Neural progenitor cell (in vitro differentiated cells): ENCODE results near the gene PMPCA. TPM values are rescaled to one million over a fixed set of nuclear protein-coding genes. Genes with fewer than 3 reads are reported as not detected.

Experiments used
- DNase-seq: peaks from one replicate; pipeline ENCODE4 v3.0.0-alpha.2; 2016; ENCODE audit warnings: low spot score
- H2AFZ ChIP-seq: fragments of 200-600 bp; sonication (generic); replicated peaks from 2 replicates; pipeline ENCODE4 v1.6.1; 2016; ENCODE audit warnings: antibody characterized with exemption
- H3F3A ChIP-seq: fragments of 200-600 bp; sonication (generic); 2 replicates; pipeline ENCODE4 v1.6.1; 2016; ENCODE audit warnings: antibody characterized with exemption, low read depth
- H3K27ac ChIP-seq: fragments of 200-600 bp; sonication (generic); 2 replicates; pipeline ENCODE4 v1.5.1; 2016; ENCODE audit warnings: mild to moderate bottlenecking
- H3K27me3 ChIP-seq: fragments of 200-600 bp; sonication (generic); 2 replicates; pipeline ENCODE4 v1.6.1; 2016; ENCODE audit warnings: mild to moderate bottlenecking, moderate library complexity
- H3K36me3 ChIP-seq: fragments of 200-600 bp; sonication (generic); 2 replicates; pipeline ENCODE4 v1.5.1; 2016
- H3K4me1 ChIP-seq: fragments of 200-600 bp; sonication (generic); 2 replicates; pipeline ENCODE4 v1.6.1; 2016; ENCODE audit warnings: mixed run types
- H3K4me2 ChIP-seq: fragments of 200-600 bp; sonication (generic); 2 replicates; pipeline ENCODE4 v1.6.1; 2016
- H3K4me3 ChIP-seq: fragments of 200-600 bp; sonication (generic); 2 replicates; pipeline ENCODE4 v1.5.1; 2016
- H3K79me2 ChIP-seq: fragments of 200-600 bp; sonication (generic); 2 replicates; pipeline ENCODE4 v1.6.1; 2016; ENCODE audit warnings: low read depth
- H3K9ac ChIP-seq: fragments of 200-600 bp; sonication (generic); 2 replicates; pipeline ENCODE4 v1.6.1; 2016
- H3K9me3 ChIP-seq: fragments of 200-600 bp; sonication (generic); 2 replicates; pipeline ENCODE4 v1.5.1; 2016; ENCODE audit warnings: low read depth
- H4K20me1 ChIP-seq: fragments of 200-600 bp; sonication (generic); 2 replicates; pipeline ENCODE4 v1.6.1; 2016; ENCODE audit warnings: low read depth
- H3K27ac Mint-ChIP-seq: 3 replicates; pipeline ENCODE4 v1.8.0; 2021; ENCODE audit warnings: mixed read lengths
- H3K27me3 Mint-ChIP-seq: 2 replicates; pipeline ENCODE4 v1.8.0; 2022; ENCODE audit warnings: low read depth, mild to moderate bottlenecking, inconsistent platforms, moderate library complexity, mixed read lengths; ENCODE audit not compliant: insufficient read depth
- H3K36me3 Mint-ChIP-seq: 3 replicates; pipeline ENCODE4 v1.8.0; 2021; ENCODE audit warnings: mixed read lengths
- H3K4me1 Mint-ChIP-seq: 3 replicates; pipeline ENCODE4 v1.8.0; 2021; ENCODE audit warnings: mixed read lengths
- H3K4me3 Mint-ChIP-seq: 3 replicates; pipeline ENCODE4 v1.8.0; 2021; ENCODE audit warnings: mild to moderate bottlenecking, moderate library complexity, mixed read lengths
- H3K9me3 Mint-ChIP-seq: 3 replicates; pipeline ENCODE4 v1.8.0; 2020; ENCODE audit warnings: mixed read lengths
- EZH2 ChIP-seq: fragments of 200-600 bp; sonication (generic); IDR thresholded peaks from 2 replicates; pipeline ENCODE4 v1.6.1; 2017; ENCODE audit warnings: antibody characterized with exemption, mild to moderate bottlenecking, moderate library complexity
- EZH2phosphoT487 ChIP-seq: fragments of 200-600 bp; sonication (generic); IDR thresholded peaks from 2 replicates; pipeline ENCODE4 v1.6.1; 2017; ENCODE audit warnings: antibody characterized with exemption
- total RNA-seq: library from RNA; depleted of rRNA; stranded (reverse); fragments of >200 nt; gene quantifications from 2 replicates; pipeline ENCODE4 v1.2.3, GENCODE V29; 2015; ENCODE audit warnings: low replicate concordance
- TF ChIP-seq, protein P1 (sequence below): fragments of 200-600 bp; sonication (generic); IDR thresholded peaks from 2 replicates; pipeline ENCODE4 v1.5.1; 2017; ENCODE audit warnings: antibody characterized with exemption, mild to moderate bottlenecking

Gene PMPCA
- total RNA-seq, 1 donor from 2014 or later: 51.3 TPM

DNA sequence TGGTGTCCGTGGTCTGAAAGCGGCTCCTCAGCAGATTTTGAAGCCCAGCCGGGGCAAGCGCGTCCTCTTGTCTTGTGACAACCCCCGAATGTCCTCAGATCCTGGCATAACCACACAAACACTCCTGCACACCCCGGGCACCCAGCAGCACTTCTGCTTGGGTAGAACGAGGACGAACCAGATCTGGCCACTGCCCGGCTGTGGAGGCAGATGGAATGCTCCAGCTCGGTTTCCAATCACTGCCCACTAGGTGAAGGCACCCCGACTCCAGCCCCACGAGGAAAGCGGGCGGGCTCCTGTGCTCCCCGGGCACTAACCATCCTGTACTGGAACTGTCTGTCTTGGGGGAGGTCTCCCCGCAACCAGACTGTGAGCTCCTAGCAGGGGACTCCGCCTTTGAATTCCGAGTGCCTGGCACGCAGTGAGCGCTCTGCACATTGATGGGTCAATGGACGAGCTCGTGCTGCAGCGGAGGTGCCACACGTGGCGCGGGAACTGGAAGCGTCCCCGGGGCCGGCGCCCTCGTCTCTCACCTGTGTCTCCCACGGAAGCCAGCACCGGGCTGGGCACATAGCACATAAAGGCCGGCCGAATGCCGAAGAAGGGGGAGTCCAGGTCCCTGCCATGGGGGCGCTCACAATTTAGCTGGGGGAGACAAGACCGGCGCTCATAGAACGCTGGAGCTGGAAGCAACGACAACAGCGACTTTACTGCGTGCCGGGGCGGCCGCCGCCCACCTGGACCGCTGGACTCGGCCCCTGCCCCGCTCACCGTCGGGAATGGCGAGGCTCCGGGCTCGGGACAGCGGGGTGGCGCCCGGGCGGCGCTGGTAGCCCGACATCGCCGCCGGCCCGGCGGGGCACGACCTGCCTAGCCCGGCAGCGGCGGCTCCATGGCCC is 652 bp upstream of the PMPCA start:
- Histone ChIP-seq H3K36me3 (peaks cover 8% of the 10 kb centered on the region), H2AFZ (peak overlapping the region; percentile 85), H4K20me1 (peaks cover 31% of the 10 kb centered on the region), H3K27ac (no peak overlapping the region), H3K79me2 (peaks cover 46% of the 10 kb centered on the region), H3K27me3 (no peaks in the 10 kb centered on the region), H3K9ac (peak overlapping the region; percentile 55), H3K4me1 (peaks cover 13% of the 10 kb centered on the region), H3F3A (no peaks in the 10 kb centered on the region), H3K4me3 (peak overlapping the region; percentile 93), H3K4me2 (peak overlapping the region; percentile 100), H3K9me3 (no peaks in the 10 kb centered on the region)
- Mint-ChIP-seq H3K9me3 (no peaks in the 10 kb centered on the region), H3K4me1 (peaks cover 29% of the 10 kb centered on the region), H3K4me3 (peak overlapping the region; percentile 91), H3K27ac (no peak overlapping the region), H3K27me3 (peaks cover 11% of the 10 kb centered on the region), H3K36me3 (peaks cover 11% of the 10 kb centered on the region)
- TF ChIP-seq, protein P1, sequence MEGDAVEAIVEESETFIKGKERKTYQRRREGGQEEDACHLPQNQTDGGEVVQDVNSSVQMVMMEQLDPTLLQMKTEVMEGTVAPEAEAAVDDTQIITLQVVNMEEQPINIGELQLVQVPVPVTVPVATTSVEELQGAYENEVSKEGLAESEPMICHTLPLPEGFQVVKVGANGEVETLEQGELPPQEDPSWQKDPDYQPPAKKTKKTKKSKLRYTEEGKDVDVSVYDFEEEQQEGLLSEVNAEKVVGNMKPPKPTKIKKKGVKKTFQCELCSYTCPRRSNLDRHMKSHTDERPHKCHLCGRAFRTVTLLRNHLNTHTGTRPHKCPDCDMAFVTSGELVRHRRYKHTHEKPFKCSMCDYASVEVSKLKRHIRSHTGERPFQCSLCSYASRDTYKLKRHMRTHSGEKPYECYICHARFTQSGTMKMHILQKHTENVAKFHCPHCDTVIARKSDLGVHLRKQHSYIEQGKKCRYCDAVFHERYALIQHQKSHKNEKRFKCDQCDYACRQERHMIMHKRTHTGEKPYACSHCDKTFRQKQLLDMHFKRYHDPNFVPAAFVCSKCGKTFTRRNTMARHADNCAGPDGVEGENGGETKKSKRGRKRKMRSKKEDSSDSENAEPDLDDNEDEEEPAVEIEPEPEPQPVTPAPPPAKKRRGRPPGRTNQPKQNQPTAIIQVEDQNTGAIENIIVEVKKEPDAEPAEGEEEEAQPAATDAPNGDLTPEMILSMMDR: no peak
- no peak for TF ChIP-seq EZH2phosphoT487
- TF ChIP-seq EZH2: no peak
- peak; percentile 67 for DNase-seq

DNA sequence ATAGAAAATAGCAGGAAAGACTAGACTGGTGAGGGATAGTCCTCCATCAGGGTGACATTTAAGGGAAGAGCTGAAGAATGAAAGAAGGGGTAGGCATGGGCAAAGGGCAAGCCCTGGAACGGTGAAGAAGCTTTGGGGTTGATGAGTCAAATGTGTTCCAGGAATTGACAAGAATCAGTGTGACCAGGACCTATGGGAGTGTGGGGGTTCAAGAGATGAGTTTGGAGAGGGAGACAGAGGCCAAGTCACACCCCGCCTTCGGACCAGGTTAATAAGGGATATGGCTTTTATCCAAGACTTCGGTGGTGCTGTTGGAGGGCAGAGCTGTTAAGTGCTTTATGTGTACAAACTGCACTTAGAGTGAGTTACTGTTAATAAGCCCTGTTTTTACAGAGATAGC is 920 bp downstream of the PMPCA start:
- peaks cover 29% of the 10 kb centered on the region for H3K4me1 Mint-ChIP-seq
- H3K4me3 Mint-ChIP-seq: peak overlapping the region; percentile 96
- Histone ChIP-seq H3K9me3 (no peaks in the 10 kb centered on the region), H3K27ac (no peak overlapping the region), H3K9ac (peak overlapping the region; percentile 96), H3K4me2 (peak overlapping the region; percentile 98), H3K4me1 (peaks cover 13% of the 10 kb centered on the region), H3K79me2 (peaks cover 46% of the 10 kb centered on the region), H3K27me3 (no peaks in the 10 kb centered on the region), H3K4me3 (peak overlapping the region; percentile 93), H3K36me3 (peaks cover 5% of the 10 kb centered on the region), H2AFZ (no peak overlapping the region), H3F3A (no peaks in the 10 kb centered on the region), H4K20me1 (peaks cover 31% of the 10 kb centered on the region)
- no peaks in the 10 kb centered on the region for H3K9me3 Mint-ChIP-seq
- H3K27me3 Mint-ChIP-seq: peaks cover 11% of the 10 kb centered on the region
- H3K27ac Mint-ChIP-seq: peak overlapping the region; percentile 81
- H3K36me3 Mint-ChIP-seq: peaks cover 14% of the 10 kb centered on the region
- TF ChIP-seq EZH2 (no peak), EZH2phosphoT487 (no peak)
- TF ChIP-seq, protein P1: no peak
- no peak for DNase-seq

DNA sequence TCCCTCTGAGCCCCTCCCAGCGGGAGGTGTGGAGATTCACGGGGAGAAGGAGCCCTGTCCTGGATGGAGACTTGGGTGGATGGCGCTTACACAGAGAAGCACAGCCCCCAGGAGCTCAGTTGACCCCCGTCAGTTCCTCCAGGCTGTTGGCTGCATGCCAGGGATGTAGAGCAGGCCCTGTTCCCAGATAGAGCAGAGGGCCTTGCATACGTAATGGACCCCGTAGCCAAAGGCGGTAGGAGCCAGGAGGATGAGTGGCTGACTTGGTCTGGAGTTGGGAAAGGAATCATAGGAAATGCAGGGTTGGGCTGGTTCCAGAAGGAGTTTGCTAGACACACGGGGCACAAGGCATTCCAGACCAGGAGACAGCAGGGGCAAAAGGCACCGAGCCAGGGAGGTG is 2.5 kb downstream of the PMPCA start:
- H3K4me2 ChIP-seq: no peak overlapping the region
- DNase-seq: no peak
- H3K4me3 Mint-ChIP-seq: no peak overlapping the region
- no peak overlapping the region for H2AFZ ChIP-seq
- peaks cover 13% of the 10 kb centered on the region for H3K4me1 ChIP-seq
- no peak overlapping the region for H3K27ac Mint-ChIP-seq
- peaks cover 31% of the 10 kb centered on the region for H4K20me1 ChIP-seq
- peaks cover 46% of the 10 kb centered on the region for H3K79me2 ChIP-seq
- H3F3A ChIP-seq: no peaks in the 10 kb centered on the region
- peaks cover 26% of the 10 kb centered on the region for H3K4me1 Mint-ChIP-seq
- H3K27me3 ChIP-seq: no peaks in the 10 kb centered on the region
- peaks cover 5% of the 10 kb centered on the region for H3K36me3 ChIP-seq
- no peaks in the 10 kb centered on the region for H3K9me3 Mint-ChIP-seq
- no peaks in the 10 kb centered on the region for H3K9me3 ChIP-seq
- peaks cover 2% of the 10 kb centered on the region for H3K27me3 Mint-ChIP-seq
- H3K9ac ChIP-seq: no peak overlapping the region
- no peak overlapping the region for H3K27ac ChIP-seq
- H3K36me3 Mint-ChIP-seq: peaks cover 19% of the 10 kb centered on the region
- H3K4me3 ChIP-seq: no peak overlapping the region
- no peak for TF ChIP-seq EZH2phosphoT487
- no peak for TF ChIP-seq EZH2
- TF ChIP-seq, protein P1: no peak
